DOHH2 (cell line): ENCODE measurements around the gene PACRG.

Experiments
- EZH2phosphoT487 ChIP-seq: fragments of 200-600 bp; sonication (generic); IDR thresholded peaks from 2 replicates; pipeline ENCODE4 v1.6.1; 2017; ENCODE audit warnings: borderline replicate concordance, mild to moderate bottlenecking, antibody characterized with exemption, low read length, moderate library complexity, mixed read lengths
- TF ChIP-seq, protein P1 (sequence below): fragments of 200-600 bp; sonication (generic); IDR thresholded peaks from one replicate; pipeline ENCODE4 v1.5.1; 2014; ENCODE audit warnings: antibody characterized with exemption, mild to moderate bottlenecking, low read depth, low read length; ENCODE audit not compliant: poor library complexity, severe bottlenecking

DNA sequence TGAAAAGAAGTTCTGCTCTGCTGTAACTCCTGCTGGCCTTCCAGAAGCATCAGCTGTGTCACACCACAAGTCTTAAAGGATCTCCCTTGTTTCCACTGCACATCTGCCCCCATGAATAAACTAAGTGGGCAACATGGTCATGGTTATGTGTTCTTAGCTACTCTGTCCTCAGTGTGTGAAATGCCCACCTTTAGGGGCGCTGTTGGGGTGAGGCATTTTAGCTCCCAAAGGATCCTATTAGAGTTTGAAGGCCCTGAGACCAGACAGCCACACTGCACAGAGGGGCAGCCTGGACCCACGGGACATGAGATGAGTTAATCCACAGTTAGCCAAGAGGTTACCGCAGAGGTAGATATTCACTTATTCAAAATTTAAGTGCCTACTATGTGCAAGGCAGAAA is 392.4 kb downstream of the PACRG start:
- TF ChIP-seq, protein P1, sequence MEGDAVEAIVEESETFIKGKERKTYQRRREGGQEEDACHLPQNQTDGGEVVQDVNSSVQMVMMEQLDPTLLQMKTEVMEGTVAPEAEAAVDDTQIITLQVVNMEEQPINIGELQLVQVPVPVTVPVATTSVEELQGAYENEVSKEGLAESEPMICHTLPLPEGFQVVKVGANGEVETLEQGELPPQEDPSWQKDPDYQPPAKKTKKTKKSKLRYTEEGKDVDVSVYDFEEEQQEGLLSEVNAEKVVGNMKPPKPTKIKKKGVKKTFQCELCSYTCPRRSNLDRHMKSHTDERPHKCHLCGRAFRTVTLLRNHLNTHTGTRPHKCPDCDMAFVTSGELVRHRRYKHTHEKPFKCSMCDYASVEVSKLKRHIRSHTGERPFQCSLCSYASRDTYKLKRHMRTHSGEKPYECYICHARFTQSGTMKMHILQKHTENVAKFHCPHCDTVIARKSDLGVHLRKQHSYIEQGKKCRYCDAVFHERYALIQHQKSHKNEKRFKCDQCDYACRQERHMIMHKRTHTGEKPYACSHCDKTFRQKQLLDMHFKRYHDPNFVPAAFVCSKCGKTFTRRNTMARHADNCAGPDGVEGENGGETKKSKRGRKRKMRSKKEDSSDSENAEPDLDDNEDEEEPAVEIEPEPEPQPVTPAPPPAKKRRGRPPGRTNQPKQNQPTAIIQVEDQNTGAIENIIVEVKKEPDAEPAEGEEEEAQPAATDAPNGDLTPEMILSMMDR = no peak
- no peak for TF ChIP-seq EZH2phosphoT487
